Measurements from ENCODE around the gene IGBP1. TPM values are rescaled to one million over a fixed set of nuclear protein-coding genes. Genes with fewer than 3 reads are reported as not detected.

IGBP1 gene
- total and polyA plus RNA-seq, 9 of the 15 experiments (the other 6 are each of a cell fraction or from before 2014, with no cell fraction given), result 36.6 to 91.5 (median 52.8) TPM

DNA sequence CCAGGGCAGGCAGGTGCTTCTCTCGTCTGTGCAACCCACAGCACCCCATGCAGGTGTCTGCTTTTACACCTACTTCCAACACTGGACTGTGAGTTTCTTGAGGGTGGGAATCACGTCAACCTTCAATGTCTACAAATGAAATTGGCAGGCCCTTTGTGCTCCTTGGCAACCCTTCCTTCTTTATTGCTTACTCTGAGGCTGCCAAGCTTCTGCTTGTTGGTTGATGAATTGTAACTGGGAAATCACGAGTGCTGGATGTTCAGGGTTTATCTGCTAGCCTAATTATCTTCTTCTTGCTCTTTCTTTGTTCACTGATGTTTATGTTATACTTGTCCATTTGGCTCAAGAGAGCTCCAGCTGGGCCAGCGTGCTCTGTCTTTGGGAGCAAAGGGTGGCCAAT lies 41.5 kb downstream of the IGBP1 start (continued):
- no peak for TF ChIP-seq STAT6 (CRISPR knock-in tag; IDR thresholded peaks at IDR 0.05)
- TF ChIP-seq DIDO1 (tag; IDR thresholded peaks at IDR 0.05; ENCODE audit: low read depth), result no peak
- TF ChIP-seq, protein P1, sequence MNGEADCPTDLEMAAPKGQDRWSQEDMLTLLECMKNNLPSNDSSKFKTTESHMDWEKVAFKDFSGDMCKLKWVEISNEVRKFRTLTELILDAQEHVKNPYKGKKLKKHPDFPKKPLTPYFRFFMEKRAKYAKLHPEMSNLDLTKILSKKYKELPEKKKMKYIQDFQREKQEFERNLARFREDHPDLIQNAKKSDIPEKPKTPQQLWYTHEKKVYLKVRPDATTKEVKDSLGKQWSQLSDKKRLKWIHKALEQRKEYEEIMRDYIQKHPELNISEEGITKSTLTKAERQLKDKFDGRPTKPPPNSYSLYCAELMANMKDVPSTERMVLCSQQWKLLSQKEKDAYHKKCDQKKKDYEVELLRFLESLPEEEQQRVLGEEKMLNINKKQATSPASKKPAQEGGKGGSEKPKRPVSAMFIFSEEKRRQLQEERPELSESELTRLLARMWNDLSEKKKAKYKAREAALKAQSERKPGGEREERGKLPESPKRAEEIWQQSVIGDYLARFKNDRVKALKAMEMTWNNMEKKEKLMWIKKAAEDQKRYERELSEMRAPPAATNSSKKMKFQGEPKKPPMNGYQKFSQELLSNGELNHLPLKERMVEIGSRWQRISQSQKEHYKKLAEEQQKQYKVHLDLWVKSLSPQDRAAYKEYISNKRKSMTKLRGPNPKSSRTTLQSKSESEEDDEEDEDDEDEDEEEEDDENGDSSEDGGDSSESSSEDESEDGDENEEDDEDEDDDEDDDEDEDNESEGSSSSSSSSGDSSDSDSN (IDR thresholded peaks at IDR 0.05; ENCODE audit: borderline replicate concordance in 1 of 2, low read depth in 2 of 2, low read length in 2 of 2), result no peak
- no peak for TF ChIP-seq EP300 (IDR thresholded peaks at IDR 0.05; ENCODE audit: low read length)
- TF ChIP-seq EWSR1 (IDR thresholded peaks at IDR 0.05; ENCODE audit: borderline replicate concordance, low read depth, partially characterized antibody), result no peak
- no peak for TF ChIP-seq ZFPM2 (CRISPR knock-in tag; IDR thresholded peaks at IDR 0.05)
- TF ChIP-seq ZNF695 (CRISPR knock-in tag; IDR thresholded peaks at IDR 0.05), result no peak

Measured in K562 (cell line).